ENCODE measurements around the gene CACNA2D1.

DNA sequence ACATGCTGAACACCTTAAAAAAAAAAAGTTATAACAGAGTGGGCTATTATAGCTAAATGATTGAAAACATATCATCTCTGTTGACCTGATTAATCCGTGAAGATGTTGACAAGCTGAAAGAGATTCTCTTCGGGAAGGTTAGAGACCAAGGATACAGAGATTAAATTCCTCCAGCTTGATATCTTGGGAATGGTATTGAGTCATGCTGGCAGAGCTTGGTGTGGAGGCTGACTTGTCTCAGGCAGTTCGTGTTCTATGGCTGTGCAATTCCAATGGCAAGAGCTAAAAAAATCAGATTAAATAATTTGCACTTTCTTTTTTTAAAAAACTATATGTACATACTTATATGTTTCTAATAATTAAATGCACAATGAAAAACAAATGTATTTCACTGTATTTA lies 24.9 kb upstream of the CACNA2D1 start:
- no peak for TF ChIP-seq BACH2 (CRISPR knock-in tag; IDR thresholded peaks at IDR 0.05; ENCODE audit: borderline replicate concordance)
- TF ChIP-seq, protein P1, sequence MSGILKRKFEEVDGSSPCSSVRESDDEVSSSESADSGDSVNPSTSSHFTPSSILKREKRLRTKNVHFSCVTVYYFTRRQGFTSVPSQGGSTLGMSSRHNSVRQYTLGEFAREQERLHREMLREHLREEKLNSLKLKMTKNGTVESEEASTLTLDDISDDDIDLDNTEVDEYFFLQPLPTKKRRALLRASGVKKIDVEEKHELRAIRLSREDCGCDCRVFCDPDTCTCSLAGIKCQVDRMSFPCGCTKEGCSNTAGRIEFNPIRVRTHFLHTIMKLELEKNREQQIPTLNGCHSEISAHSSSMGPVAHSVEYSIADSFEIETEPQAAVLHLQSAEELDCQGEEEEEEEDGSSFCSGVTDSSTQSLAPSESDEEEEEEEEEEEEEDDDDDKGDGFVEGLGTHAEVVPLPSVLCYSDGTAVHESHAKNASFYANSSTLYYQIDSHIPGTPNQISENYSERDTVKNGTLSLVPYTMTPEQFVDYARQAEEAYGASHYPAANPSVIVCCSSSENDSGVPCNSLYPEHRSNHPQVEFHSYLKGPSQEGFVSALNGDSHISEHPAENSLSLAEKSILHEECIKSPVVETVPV (CRISPR knock-in tag; IDR thresholded peaks at IDR 0.05) = no peak
- no peak for TF ChIP-seq TOX (CRISPR knock-in tag; IDR thresholded peaks at IDR 0.05; ENCODE audit: borderline replicate concordance)
- TF ChIP-seq ZNF565 (CRISPR knock-in tag; conservative IDR thresholded peaks at IDR 0.05; ENCODE audit: low read depth) = no peak
- TF ChIP-seq, protein P2, sequence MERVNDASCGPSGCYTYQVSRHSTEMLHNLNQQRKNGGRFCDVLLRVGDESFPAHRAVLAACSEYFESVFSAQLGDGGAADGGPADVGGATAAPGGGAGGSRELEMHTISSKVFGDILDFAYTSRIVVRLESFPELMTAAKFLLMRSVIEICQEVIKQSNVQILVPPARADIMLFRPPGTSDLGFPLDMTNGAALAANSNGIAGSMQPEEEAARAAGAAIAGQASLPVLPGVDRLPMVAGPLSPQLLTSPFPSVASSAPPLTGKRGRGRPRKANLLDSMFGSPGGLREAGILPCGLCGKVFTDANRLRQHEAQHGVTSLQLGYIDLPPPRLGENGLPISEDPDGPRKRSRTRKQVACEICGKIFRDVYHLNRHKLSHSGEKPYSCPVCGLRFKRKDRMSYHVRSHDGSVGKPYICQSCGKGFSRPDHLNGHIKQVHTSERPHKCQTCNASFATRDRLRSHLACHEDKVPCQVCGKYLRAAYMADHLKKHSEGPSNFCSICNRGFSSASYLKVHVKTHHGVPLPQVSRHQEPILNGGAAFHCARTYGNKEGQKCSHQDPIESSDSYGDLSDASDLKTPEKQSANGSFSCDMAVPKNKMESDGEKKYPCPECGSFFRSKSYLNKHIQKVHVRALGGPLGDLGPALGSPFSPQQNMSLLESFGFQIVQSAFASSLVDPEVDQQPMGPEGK (CRISPR knock-in tag; IDR thresholded peaks at IDR 0.05; ENCODE audit: borderline replicate concordance) = no peak
- no peak for TF ChIP-seq ZNF8 (CRISPR knock-in tag; IDR thresholded peaks at IDR 0.05)
- TF ChIP-seq ZFP30 (CRISPR knock-in tag; IDR thresholded peaks at IDR 0.05) = no peak
- TF ChIP-seq CSDC2 (CRISPR knock-in tag; IDR thresholded peaks at IDR 0.05) = no peak
- no peak for TF ChIP-seq GLIS3 (CRISPR knock-in tag; IDR thresholded peaks at IDR 0.05)

Data from SK-N-SH treated with all-trans-retinoic acid at 6 μM for 48 hours (cell line).